ENCODE measurements around the gene RERE. TPM values are rescaled to one million over a fixed set of nuclear protein-coding genes. Genes with fewer than 3 reads are reported as not detected.

RERE gene
- total and polyA plus RNA-seq, 12 donors: 33.4 to 146 (median 72.7) TPM

DNA sequence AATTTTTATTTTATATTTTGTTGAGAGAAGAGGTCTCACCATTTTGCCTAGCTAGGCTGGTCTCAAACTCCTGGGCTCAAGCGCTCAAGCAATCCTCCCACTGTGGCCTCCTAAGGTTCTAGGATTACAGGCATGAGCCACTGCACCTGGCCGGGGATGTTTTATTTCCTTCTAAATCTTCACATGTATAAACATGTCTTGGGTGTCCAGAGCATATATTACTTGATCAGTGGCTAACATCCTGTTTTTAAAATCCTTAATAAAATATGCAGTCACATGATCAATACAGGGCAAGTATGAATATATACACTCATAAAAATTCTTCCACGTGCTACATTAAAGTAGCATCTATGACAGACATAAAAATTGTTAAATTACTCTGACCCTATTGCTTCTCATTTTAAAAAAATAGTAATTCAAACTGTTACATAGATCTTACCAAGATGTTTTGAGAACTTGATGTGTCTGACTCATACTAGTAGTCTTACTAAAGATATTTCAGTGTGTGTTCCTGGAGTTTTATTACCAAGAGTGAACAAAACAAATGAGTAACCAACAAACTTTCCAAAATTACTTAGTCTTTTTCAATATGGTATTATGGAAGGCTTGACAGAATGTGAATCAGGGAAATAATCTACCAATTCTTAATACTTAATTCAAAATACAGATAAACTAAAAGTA, 277.0 kb downstream of the RERE start:
- 59 to 84% (median 67%) methylated on average over 3 of the region's 3 CpGs for WGBS, 4 donors
- Histone ChIP-seq H3K27me3 (no peaks in the 10 kb centered on the region), H3K9me3 (replicated peaks in 1 of 3) (no peaks in the 10 kb centered on the region), H3K36me3 (replicated peaks in 1 of 2) (no peaks in the 10 kb centered on the region), H3K4me1 (replicated peaks in 1 of 2) (peaks cover 0 to 3% of the 10 kb centered on the region in 2 donors), H3K27ac (peak overlapping the region in 2 of 5 donors; percentile 1 to 2), H3K4me3 (no peak overlapping the region)
- intact Hi-C loops (cut with DNase I): no loop called here
- TF ChIP-seq POLR2A (IDR thresholded peaks at IDR 0.05): no peak
- TF ChIP-seq, protein P1, sequence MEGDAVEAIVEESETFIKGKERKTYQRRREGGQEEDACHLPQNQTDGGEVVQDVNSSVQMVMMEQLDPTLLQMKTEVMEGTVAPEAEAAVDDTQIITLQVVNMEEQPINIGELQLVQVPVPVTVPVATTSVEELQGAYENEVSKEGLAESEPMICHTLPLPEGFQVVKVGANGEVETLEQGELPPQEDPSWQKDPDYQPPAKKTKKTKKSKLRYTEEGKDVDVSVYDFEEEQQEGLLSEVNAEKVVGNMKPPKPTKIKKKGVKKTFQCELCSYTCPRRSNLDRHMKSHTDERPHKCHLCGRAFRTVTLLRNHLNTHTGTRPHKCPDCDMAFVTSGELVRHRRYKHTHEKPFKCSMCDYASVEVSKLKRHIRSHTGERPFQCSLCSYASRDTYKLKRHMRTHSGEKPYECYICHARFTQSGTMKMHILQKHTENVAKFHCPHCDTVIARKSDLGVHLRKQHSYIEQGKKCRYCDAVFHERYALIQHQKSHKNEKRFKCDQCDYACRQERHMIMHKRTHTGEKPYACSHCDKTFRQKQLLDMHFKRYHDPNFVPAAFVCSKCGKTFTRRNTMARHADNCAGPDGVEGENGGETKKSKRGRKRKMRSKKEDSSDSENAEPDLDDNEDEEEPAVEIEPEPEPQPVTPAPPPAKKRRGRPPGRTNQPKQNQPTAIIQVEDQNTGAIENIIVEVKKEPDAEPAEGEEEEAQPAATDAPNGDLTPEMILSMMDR (IDR thresholded peaks at IDR 0.05): no peak
- no peak for DNase-seq

- WGBS, 4 donors: 92 to 95% (median 94%) methylated on average over 4 of the region's 4 CpGs
- H3K36me3 ChIP-seq (replicated peaks in 1 of 2): no peaks in the 10 kb centered on the region
- no peaks in the 10 kb centered on the region for H3K9me3 ChIP-seq (replicated peaks in 1 of 3)
- intact Hi-C loops (cut with DNase I): no loop called here
- H3K4me3 ChIP-seq: no peak overlapping the region
- DNase-seq: no peak
- no peak overlapping the region for H3K27ac ChIP-seq
- H3K27me3 ChIP-seq: no peaks in the 10 kb centered on the region
- H3K4me1 ChIP-seq (replicated peaks in 1 of 2): peaks cover 0 to 3% of the 10 kb centered on the region in 2 donors
- TF ChIP-seq POLR2A (IDR thresholded peaks at IDR 0.05): no peak
- TF ChIP-seq, protein P1 (IDR thresholded peaks at IDR 0.05): no peak
Observed at GRCh38 chr1:8539683-8540082, 277.8 kb downstream of the RERE start.

DNA sequence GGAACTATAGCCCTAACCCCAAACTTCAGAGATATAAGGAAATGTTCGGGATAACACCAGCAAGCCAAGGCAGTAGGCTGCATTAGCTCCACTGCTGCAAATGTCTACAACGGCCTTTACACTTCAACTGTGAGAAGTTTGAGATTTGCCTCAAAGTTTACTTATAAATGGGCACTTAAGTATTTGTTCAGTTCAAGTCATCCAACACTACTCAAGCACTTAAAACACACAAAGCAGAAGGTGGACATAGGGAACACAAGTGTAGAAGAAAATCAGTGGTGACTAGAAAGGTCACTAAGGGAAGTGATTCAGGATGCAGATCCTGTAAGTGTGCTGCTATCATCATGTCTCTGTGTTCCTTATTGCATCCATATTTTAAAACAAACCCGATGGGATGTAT, 278.9 kb downstream of the RERE start:
- H3K27me3 ChIP-seq: no peaks in the 10 kb centered on the region
- H3K9me3 ChIP-seq (replicated peaks in 1 of 3): no peaks in the 10 kb centered on the region
- no peak for TF ChIP-seq POLR2A (IDR thresholded peaks at IDR 0.05)
- TF ChIP-seq, protein P1 (IDR thresholded peaks at IDR 0.05): no peak
- H3K4me3 ChIP-seq: no peak overlapping the region
- no peak overlapping the region for H3K27ac ChIP-seq
- peaks cover 0 to 3% of the 10 kb centered on the region in 2 donors for H3K4me1 ChIP-seq (replicated peaks in 1 of 2)
- no peak for DNase-seq
- WGBS, 4 donors: 83 to 87% (median 85%) methylated on average over 3 of the region's 3 CpGs
- H3K36me3 ChIP-seq (replicated peaks in 1 of 2): no peaks in the 10 kb centered on the region
- intact Hi-C loops (cut with DNase I): no loop called here

- Histone ChIP-seq H3K27me3 (no peaks in the 10 kb centered on the region), H3K36me3 (replicated peaks in 1 of 2) (no peaks in the 10 kb centered on the region), H3K27ac (no peak overlapping the region), H3K9me3 (replicated peaks in 1 of 3) (no peaks in the 10 kb centered on the region), H3K4me1 (replicated peaks in 1 of 2) (peaks cover 0 to 3% of the 10 kb centered on the region in 2 donors), H3K4me3 (no peak overlapping the region)
- TF ChIP-seq POLR2A (IDR thresholded peaks at IDR 0.05): no peak
- TF ChIP-seq, protein P1 (IDR thresholded peaks at IDR 0.05): no peak
- DNase-seq: no peak
- intact Hi-C loops (cut with DNase I): no loop called here
- 78 to 91% (median 84%) methylated on average over 2 of the region's 2 CpGs for WGBS, 4 donors
Observed at GRCh38 chr1:8537991-8538390, 279.4 kb downstream of the RERE start.

All from adrenal gland (tissue), 12 donors.